Measurements from ENCODE around the gene GIT2. TPM values are rescaled to one million over a fixed set of nuclear protein-coding genes. Genes with fewer than 3 reads are reported as not detected.

The GIT2 gene
- total RNA-seq, 1 experiment from 2014 or later, result 21.7 TPM

GRCh38 chr12:109880938-109881337, 115.2 kb downstream of the GIT2 start (continued):
- TF ChIP-seq ELF4 (CRISPR knock-in tag; IDR thresholded peaks at IDR 0.05; ENCODE audit: low read depth), result no peak
- no peak for TF ChIP-seq CTCF (IDR thresholded peaks at IDR 0.05)
- TF ChIP-seq ESRRA (CRISPR knock-in tag; IDR thresholded peaks at IDR 0.05; ENCODE audit: borderline replicate concordance), result no peak
- no peak for TF ChIP-seq SP1 (CRISPR knock-in tag; conservative IDR thresholded peaks at IDR 0.05)
- no peak for TF ChIP-seq IRF2 (CRISPR knock-in tag; IDR thresholded peaks at IDR 0.05; ENCODE audit: borderline replicate concordance, low read depth)
- TF ChIP-seq ATF1 (CRISPR knock-in tag; IDR thresholded peaks at IDR 0.05), result no peak
- no peak for TF ChIP-seq ZNF263 (CRISPR knock-in tag; IDR thresholded peaks at IDR 0.05; ENCODE audit: low read depth)
- no peak for TF ChIP-seq PREB (CRISPR knock-in tag; IDR thresholded peaks at IDR 0.05; ENCODE audit: borderline replicate concordance)
- TF ChIP-seq HMGXB4 (CRISPR knock-in tag; IDR thresholded peaks at IDR 0.05), result no peak
- no peak for TF ChIP-seq CDX4 (CRISPR knock-in tag; IDR thresholded peaks at IDR 0.05; ENCODE audit: borderline replicate concordance)
- no peak for TF ChIP-seq FOXK1 (CRISPR knock-in tag; IDR thresholded peaks at IDR 0.05)
- no peak for TF ChIP-seq JAZF1 (CRISPR knock-in tag; IDR thresholded peaks at IDR 0.05)
- TF ChIP-seq CBFB (CRISPR knock-in tag; IDR thresholded peaks at IDR 0.05; ENCODE audit: low read depth), result no peak

GRCh38 chr12:109880043-109880931, 115.9 kb downstream of the GIT2 start, which contains the start of gene GLTP:
GLTP (minus strand) TSS chr12:109880541; CDS start chr12:109880374, 167 bp downstream.
- POLR2A ChIA-PET, result no interaction called here
- Mint-ChIP-seq H3K4me1 (peaks cover 51% of the 10 kb centered on the region), H3K27ac (peak within 1 kb of the TSS; percentile 93), H3K27me3 (ENCODE audit: low read depth) (peaks cover 17% of the 10 kb centered on the region), H3K36me3 (no peaks in the 10 kb centered on the region), H3K4me3 (peak within 1 kb of the TSS; percentile 94), H3K9me3 (no peaks in the 10 kb centered on the region)
- ATAC-seq (peak; percentile 93), DNase-seq (ENCODE audit: low spot score) (peak; percentile 87)
- CTCF ChIA-PET, result interaction anchor here (0.6 to 2.9 kb wide), 3 partner anchors 21 to 46 kb away, joined by 3 to 15 read pairs (median 3); no protein-coding TSS in a partner anchor
- TF ChIP-seq NFYB (CRISPR knock-in tag; conservative IDR thresholded peaks at IDR 0.05; ENCODE audit: low read depth), result peak; percentile 83
- TF ChIP-seq NFE2L1 (CRISPR knock-in tag; IDR thresholded peaks at IDR 0.05), result no peak
- TF ChIP-seq JUN (CRISPR knock-in tag; IDR thresholded peaks at IDR 0.05), result no peak
- no peak for TF ChIP-seq ETV6 (CRISPR knock-in tag; IDR thresholded peaks at IDR 0.05)
- TF ChIP-seq CREM (CRISPR knock-in tag; IDR thresholded peaks at IDR 0.05), result 0 out of 2 replicates have a peak, but pooled peaks have one; percentile 41
- 0 out of 2 replicates have a peak, but pooled peaks have one; percentile 45 for TF ChIP-seq E2F5 (CRISPR knock-in tag; IDR thresholded peaks at IDR 0.05)
- TF ChIP-seq ZNF263 (CRISPR knock-in tag; IDR thresholded peaks at IDR 0.05; ENCODE audit: low read depth), result no peak
- no peak for TF ChIP-seq ZNF317 (CRISPR knock-in tag; IDR thresholded peaks at IDR 0.05; ENCODE audit: borderline replicate concordance, low read depth)
- TF ChIP-seq SOX15 (CRISPR knock-in tag; IDR thresholded peaks at IDR 0.05), result no peak
- TF ChIP-seq RELA (CRISPR knock-in tag; IDR thresholded peaks at IDR 0.05; ENCODE audit: borderline replicate concordance), result no peak
- peak; percentile 24; the same call in 1 of the 2 replicates for TF ChIP-seq FOXP4 (CRISPR knock-in tag; IDR thresholded peaks at IDR 0.05)
- no peak for TF ChIP-seq ATF3 (CRISPR knock-in tag; conservative IDR thresholded peaks at IDR 0.05)
- no peak for TF ChIP-seq ATF6 (CRISPR knock-in tag; IDR thresholded peaks at IDR 0.05)

All from WTC11 (cell line).